NB4 (cell line): ENCODE data around the gene MAFG.

Experiments used
- MYC ChIP-seq: IDR thresholded peaks from 2 replicates; pipeline ENCODE4 v1.6.1; 2011; ENCODE audit warnings: low read depth, low read length
- POLR2A ChIP-seq: IDR thresholded peaks from 2 replicates; pipeline ENCODE4 v1.6.1; 2011; ENCODE audit warnings: mild to moderate bottlenecking; ENCODE audit not compliant: insufficient read length; ENCODE audit errors: extremely low read depth
- TF ChIP-seq, protein P1 (sequence below): IDR thresholded peaks from one replicate; pipeline ENCODE4 v1.5.1; 2012; ENCODE audit warnings: low read depth, low read length
- TF ChIP-seq, protein P2 (sequence below): IDR thresholded peaks from 2 replicates; pipeline ENCODE4 v1.6.1; 2011; ENCODE audit warnings: low read depth, low read length

DNA sequence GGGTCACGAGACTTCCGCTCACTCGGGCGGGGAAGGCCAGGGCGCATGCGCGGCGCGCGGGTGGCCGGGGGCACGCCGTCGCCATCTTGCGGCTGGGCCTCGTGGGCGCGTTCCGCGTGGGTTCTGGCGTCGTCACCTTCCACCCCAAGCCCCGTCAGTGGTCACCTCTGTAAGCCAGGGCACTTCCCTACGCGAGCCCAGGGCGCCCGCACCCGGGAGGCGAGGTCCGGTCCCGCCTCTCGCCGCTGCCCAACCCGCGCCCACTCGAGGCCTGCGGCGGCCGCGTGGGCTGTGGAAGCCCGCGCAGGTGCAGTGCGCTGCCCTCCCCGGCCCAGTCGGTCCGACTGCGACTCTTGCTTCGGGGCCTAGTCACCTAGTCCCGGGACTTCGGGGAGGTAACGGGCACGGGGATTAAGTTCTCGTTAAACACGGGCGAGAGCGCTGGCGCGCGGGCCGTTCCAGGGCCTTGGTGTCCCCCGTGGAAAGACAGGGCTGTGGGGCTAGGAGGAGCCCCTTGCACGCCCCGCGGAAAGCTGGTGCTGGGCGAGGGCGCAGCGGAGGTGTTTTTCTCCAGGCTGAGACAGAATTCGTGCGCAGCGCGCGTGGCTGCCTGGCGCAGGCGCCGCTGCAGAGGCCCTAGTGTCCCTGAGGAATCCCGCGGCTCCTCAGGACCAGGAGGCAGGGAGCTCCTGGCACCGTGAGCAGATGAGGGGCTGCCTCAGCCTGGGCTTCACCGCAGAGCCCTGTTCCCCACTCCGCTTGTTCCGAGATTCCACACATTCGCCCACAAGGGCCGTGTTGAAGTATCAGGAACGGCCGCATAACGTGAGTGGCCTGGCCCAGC, 55.9 kb downstream of the MAFG start:
- peak; percentile 82 for TF ChIP-seq POLR2A
- TF ChIP-seq, protein P1, sequence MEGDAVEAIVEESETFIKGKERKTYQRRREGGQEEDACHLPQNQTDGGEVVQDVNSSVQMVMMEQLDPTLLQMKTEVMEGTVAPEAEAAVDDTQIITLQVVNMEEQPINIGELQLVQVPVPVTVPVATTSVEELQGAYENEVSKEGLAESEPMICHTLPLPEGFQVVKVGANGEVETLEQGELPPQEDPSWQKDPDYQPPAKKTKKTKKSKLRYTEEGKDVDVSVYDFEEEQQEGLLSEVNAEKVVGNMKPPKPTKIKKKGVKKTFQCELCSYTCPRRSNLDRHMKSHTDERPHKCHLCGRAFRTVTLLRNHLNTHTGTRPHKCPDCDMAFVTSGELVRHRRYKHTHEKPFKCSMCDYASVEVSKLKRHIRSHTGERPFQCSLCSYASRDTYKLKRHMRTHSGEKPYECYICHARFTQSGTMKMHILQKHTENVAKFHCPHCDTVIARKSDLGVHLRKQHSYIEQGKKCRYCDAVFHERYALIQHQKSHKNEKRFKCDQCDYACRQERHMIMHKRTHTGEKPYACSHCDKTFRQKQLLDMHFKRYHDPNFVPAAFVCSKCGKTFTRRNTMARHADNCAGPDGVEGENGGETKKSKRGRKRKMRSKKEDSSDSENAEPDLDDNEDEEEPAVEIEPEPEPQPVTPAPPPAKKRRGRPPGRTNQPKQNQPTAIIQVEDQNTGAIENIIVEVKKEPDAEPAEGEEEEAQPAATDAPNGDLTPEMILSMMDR: no peak
- TF ChIP-seq, protein P2, sequence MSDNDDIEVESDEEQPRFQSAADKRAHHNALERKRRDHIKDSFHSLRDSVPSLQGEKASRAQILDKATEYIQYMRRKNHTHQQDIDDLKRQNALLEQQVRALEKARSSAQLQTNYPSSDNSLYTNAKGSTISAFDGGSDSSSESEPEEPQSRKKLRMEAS: peak; percentile 96
- TF ChIP-seq MYC: peak; percentile 99
